ENCODE measurements around the gene SCARF2. TPM values are rescaled to one million over a fixed set of nuclear protein-coding genes. Genes with fewer than 3 reads are reported as not detected.

The SCARF2 gene
- total RNA-seq, 1 donor from 2014 or later: 133 TPM

DNA sequence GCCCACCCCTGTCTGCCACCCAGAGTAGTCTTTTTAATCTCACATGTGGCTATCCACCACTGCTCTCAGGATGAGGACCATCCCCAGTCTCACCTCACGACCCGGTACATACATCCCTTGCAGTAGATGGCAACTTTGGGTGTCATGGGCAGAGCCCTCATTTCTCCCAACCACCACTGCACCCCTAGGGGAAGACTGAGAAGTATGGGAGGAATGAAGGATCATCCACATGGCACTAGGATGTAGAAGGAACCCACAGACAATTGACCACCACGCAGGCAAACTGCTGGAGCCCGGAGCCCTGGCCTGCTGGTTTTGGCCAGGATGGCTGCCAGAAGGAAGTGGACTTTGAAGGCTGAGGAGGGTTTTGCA is 1.9 kb upstream of the SCARF2 start:
- intact Hi-C loops (cut with DNase I): loop anchor here (5.0 to 10.0 kb wide), 2 partner anchors 258 to 485 kb away; no protein-coding TSS in a partner anchor
- Histone ChIP-seq H3K36me3 (peaks cover 0 to 15% of the 10 kb centered on the region in 2 donors), H3K4me1 (peaks cover 3 to 9% of the 10 kb centered on the region in 2 donors), H3K4me3 (no peak overlapping the region), H3K27me3 (no peaks in the 10 kb centered on the region), H3K9me3 (no peaks in the 10 kb centered on the region), H3K27ac (peak overlapping the region; percentile 89 to 94)
- no peak for DNase-seq (ENCODE audit: low spot score in 2 of 2)
- TF ChIP-seq, protein P1, sequence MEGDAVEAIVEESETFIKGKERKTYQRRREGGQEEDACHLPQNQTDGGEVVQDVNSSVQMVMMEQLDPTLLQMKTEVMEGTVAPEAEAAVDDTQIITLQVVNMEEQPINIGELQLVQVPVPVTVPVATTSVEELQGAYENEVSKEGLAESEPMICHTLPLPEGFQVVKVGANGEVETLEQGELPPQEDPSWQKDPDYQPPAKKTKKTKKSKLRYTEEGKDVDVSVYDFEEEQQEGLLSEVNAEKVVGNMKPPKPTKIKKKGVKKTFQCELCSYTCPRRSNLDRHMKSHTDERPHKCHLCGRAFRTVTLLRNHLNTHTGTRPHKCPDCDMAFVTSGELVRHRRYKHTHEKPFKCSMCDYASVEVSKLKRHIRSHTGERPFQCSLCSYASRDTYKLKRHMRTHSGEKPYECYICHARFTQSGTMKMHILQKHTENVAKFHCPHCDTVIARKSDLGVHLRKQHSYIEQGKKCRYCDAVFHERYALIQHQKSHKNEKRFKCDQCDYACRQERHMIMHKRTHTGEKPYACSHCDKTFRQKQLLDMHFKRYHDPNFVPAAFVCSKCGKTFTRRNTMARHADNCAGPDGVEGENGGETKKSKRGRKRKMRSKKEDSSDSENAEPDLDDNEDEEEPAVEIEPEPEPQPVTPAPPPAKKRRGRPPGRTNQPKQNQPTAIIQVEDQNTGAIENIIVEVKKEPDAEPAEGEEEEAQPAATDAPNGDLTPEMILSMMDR (IDR thresholded peaks at IDR 0.05): no peak

DNA sequence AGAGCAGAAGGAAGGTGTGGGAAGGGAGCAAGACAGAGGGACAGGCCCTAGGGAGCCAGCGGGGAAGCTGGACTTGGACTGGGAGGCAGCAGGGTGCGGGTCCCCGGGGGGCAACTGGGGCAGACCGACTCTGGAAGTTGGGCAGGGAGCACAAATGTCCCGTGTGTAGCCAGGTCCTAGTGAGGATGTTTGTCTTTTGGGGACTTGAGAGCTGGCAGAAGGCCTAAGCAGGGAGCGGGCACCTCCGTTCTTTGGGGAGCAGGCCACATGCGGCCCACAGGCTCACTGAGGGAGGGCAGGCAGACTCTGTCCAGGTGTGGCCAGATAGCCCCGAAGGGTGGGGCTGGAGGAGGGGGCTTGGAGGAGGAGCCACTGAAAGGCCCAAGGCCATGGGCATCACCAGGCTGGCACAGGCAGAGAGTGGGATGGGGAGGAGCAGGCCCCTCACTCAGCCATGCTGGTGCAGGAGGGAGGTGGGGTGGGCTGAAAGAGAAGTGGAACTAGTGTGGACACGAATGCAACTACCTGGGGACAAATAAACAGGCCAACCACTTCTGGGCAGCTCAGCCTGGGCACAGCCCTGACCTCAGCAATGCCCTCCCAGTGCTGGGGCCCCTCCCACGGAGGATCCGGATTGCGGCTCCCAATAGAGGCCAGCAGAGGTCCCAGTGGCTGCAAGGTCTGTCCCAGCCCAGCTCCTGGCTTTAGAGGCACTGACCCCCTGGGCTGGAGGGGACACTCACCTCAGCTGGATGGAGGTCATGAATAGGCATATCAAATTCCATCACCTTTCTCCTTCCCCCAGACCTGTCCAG is 1.3 kb upstream of the SCARF2 start:
- H3K27ac ChIP-seq: peak overlapping the region; percentile 89 to 94
- TF ChIP-seq, protein P1 (IDR thresholded peaks at IDR 0.05): peak in 2 of 3 experiments; percentile 25 to 37
- H3K27me3 ChIP-seq: no peaks in the 10 kb centered on the region
- peak in 1 of 2 donors; percentile 61 for DNase-seq (ENCODE audit: low spot score in 2 of 2)
- H3K4me3 ChIP-seq: peak overlapping the region; percentile 82 to 84
- intact Hi-C loops (cut with DNase I): loop anchor here (1.0 to 10.0 kb wide), 4 partner anchors 21 to 484 kb away; partner anchors contain the start of gene KLHL22
- no peaks in the 10 kb centered on the region for H3K9me3 ChIP-seq
- peaks cover 3 to 9% of the 10 kb centered on the region in 2 donors for H3K4me1 ChIP-seq
- H3K36me3 ChIP-seq: peaks cover 0 to 15% of the 10 kb centered on the region in 2 donors

DNA sequence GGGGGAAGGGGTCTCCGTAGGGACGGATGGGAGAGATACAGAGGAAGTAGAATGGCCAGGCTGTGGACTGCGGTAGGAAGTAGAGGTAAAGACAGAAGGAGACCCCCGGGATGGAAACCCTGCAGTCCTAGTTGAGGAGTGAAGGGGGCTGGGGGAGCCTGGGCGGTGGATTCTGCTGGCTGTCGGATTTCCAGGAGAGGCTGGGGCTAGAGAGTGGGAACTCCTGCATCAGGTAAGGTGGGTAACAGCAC is 727 bp upstream of the SCARF2 start:
- Histone ChIP-seq H3K27me3 (no peaks in the 10 kb centered on the region), H3K27ac (peak overlapping the region; percentile 89 to 94), H3K9me3 (no peaks in the 10 kb centered on the region), H3K36me3 (peaks cover 0 to 15% of the 10 kb centered on the region in 2 donors), H3K4me1 (peaks cover 3 to 9% of the 10 kb centered on the region in 2 donors), H3K4me3 (peak overlapping the region; percentile 82 to 84)
- DNase-seq (ENCODE audit: low spot score in 2 of 2): no peak
- intact Hi-C loops (cut with DNase I): loop anchor here (1.0 to 10.0 kb wide), 4 partner anchors 20 to 484 kb away; partner anchors contain the start of gene KLHL22
- TF ChIP-seq, protein P1 (IDR thresholded peaks at IDR 0.05): no peak

DNA sequence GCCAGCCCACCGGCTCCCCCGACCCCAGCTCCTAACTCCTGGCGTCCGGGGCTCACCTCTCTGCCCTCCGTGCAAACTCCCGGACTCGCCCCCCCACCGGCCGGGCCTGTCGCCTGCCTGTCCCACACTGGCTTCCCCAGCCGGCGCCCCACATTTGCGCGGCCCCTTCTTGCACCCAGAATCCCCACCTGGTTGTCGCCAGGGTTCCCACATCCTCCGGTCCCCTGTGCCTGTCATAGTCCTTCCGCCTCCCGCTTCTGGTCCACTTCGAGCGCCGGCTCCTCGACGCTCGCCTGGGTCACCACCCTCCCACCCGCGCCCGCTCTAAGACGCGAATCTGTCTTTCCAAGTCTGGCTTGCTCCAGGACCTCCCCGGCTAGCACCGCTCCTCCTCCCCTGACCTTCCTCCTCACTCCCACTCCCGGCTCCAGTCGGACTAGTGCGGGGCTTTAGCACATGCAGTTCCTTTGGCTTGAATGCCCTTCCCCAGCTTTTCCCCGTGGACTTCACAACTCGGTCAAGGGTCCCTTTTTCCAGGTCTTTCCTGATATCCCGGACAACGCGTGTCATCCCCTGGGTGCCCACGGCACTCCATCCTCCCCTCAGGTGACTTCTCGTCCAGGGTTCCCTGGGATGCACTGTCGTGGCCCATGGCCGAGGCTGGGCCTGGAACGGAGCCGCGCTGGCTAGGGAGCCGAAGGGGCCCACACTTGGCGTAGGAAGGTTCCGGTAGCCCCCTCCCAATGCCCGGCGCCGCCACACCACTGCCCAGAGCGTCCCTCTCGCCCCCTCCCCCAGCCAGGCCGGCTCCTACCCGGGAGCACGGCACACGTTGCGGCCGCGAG is 635 bp downstream of the SCARF2 start:
- Histone ChIP-seq H3K4me3 (peak overlapping the region; percentile 82 to 84), H3K9me3 (no peaks in the 10 kb centered on the region), H3K27ac (peak overlapping the region; percentile 89 to 94), H3K4me1 (peaks cover 3 to 9% of the 10 kb centered on the region in 2 donors), H3K27me3 (no peaks in the 10 kb centered on the region), H3K36me3 (peaks cover 0 to 2% of the 10 kb centered on the region in 2 donors)
- intact Hi-C loops (cut with DNase I): loop anchor here (1.0 to 10.0 kb wide), 4 partner anchors 14 to 482 kb away; no protein-coding TSS in a partner anchor
- no peak for DNase-seq (ENCODE audit: low spot score in 2 of 2)
- TF ChIP-seq, protein P1 (IDR thresholded peaks at IDR 0.05): no peak

DNA sequence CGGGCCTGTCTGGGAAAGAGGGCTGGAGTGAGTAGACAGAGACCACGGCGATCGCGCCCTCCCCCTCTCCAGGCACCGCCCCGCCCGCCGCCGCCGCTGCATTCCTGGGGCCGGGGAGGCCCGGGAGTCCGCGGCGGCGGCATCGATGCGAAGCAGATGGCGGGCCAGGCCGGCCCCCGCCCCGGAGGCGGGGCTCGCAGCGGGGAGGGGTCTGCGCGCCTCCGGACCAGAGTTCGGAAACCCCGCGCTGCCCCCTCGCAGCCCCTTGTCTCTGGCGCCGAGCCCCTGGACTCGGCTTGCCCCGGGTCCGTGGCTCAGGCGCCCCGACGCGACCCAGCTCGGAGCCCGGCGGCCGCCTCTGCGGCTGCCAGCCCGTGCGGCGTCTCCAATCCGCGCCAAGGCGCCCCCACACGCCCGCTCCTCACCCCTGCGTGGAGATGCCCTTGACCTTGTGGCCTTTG is 1.3 kb downstream of the SCARF2 start:
- Histone ChIP-seq H3K27me3 (no peaks in the 10 kb centered on the region), H3K36me3 (no peaks in the 10 kb centered on the region), H3K9me3 (no peaks in the 10 kb centered on the region), H3K4me1 (peaks cover 3 to 14% of the 10 kb centered on the region in 2 donors), H3K27ac (peak overlapping the region; percentile 89 to 94), H3K4me3 (peak overlapping the region; percentile 82 to 84)
- DNase-seq (ENCODE audit: low spot score in 2 of 2): no peak
- intact Hi-C loops (cut with DNase I): loop anchor here (1.0 to 10.0 kb wide), 4 partner anchors 14 to 482 kb away; no protein-coding TSS in a partner anchor
- TF ChIP-seq, protein P1 (IDR thresholded peaks at IDR 0.05): no peak
